Neural progenitor cell (in vitro differentiated cells): ENCODE measurements around the gene BRAT1. TPM values are rescaled to one million over a fixed set of nuclear protein-coding genes. Genes with fewer than 3 reads are reported as not detected.

ENCODE experiments used
- DNase-seq: peaks from one replicate; pipeline ENCODE4 v3.0.0-alpha.2; 2016; ENCODE audit warnings: low spot score
- H2AFZ ChIP-seq: fragments of 200-600 bp; sonication (generic); replicated peaks from 2 replicates; pipeline ENCODE4 v1.6.1; 2016; ENCODE audit warnings: antibody characterized with exemption
- H3F3A ChIP-seq: fragments of 200-600 bp; sonication (generic); 2 replicates; pipeline ENCODE4 v1.6.1; 2016; ENCODE audit warnings: antibody characterized with exemption, low read depth
- H3K27ac ChIP-seq: fragments of 200-600 bp; sonication (generic); 2 replicates; pipeline ENCODE4 v1.5.1; 2016; ENCODE audit warnings: mild to moderate bottlenecking
- H3K27me3 ChIP-seq: fragments of 200-600 bp; sonication (generic); 2 replicates; pipeline ENCODE4 v1.6.1; 2016; ENCODE audit warnings: mild to moderate bottlenecking, moderate library complexity
- H3K36me3 ChIP-seq: fragments of 200-600 bp; sonication (generic); 2 replicates; pipeline ENCODE4 v1.5.1; 2016
- H3K4me1 ChIP-seq: fragments of 200-600 bp; sonication (generic); 2 replicates; pipeline ENCODE4 v1.6.1; 2016; ENCODE audit warnings: mixed run types
- H3K4me2 ChIP-seq: fragments of 200-600 bp; sonication (generic); 2 replicates; pipeline ENCODE4 v1.6.1; 2016
- H3K4me3 ChIP-seq: fragments of 200-600 bp; sonication (generic); 2 replicates; pipeline ENCODE4 v1.5.1; 2016
- H3K79me2 ChIP-seq: fragments of 200-600 bp; sonication (generic); 2 replicates; pipeline ENCODE4 v1.6.1; 2016; ENCODE audit warnings: low read depth
- H3K9ac ChIP-seq: fragments of 200-600 bp; sonication (generic); 2 replicates; pipeline ENCODE4 v1.6.1; 2016
- H3K9me3 ChIP-seq: fragments of 200-600 bp; sonication (generic); 2 replicates; pipeline ENCODE4 v1.5.1; 2016; ENCODE audit warnings: low read depth
- H4K20me1 ChIP-seq: fragments of 200-600 bp; sonication (generic); 2 replicates; pipeline ENCODE4 v1.6.1; 2016; ENCODE audit warnings: low read depth
- H3K27ac Mint-ChIP-seq: 3 replicates; pipeline ENCODE4 v1.8.0; 2021; ENCODE audit warnings: mixed read lengths
- H3K27me3 Mint-ChIP-seq: 2 replicates; pipeline ENCODE4 v1.8.0; 2022; ENCODE audit warnings: low read depth, mild to moderate bottlenecking, inconsistent platforms, moderate library complexity, mixed read lengths; ENCODE audit not compliant: insufficient read depth
- H3K36me3 Mint-ChIP-seq: 3 replicates; pipeline ENCODE4 v1.8.0; 2021; ENCODE audit warnings: mixed read lengths
- H3K4me1 Mint-ChIP-seq: 3 replicates; pipeline ENCODE4 v1.8.0; 2021; ENCODE audit warnings: mixed read lengths
- H3K4me3 Mint-ChIP-seq: 3 replicates; pipeline ENCODE4 v1.8.0; 2021; ENCODE audit warnings: mild to moderate bottlenecking, moderate library complexity, mixed read lengths
- H3K9me3 Mint-ChIP-seq: 3 replicates; pipeline ENCODE4 v1.8.0; 2020; ENCODE audit warnings: mixed read lengths
- CTCF ChIP-seq: fragments of 200-600 bp; sonication (generic); IDR thresholded peaks from 2 replicates; pipeline ENCODE4 v1.5.1; 2017; ENCODE audit warnings: antibody characterized with exemption, mild to moderate bottlenecking
- EZH2 ChIP-seq: fragments of 200-600 bp; sonication (generic); IDR thresholded peaks from 2 replicates; pipeline ENCODE4 v1.6.1; 2017; ENCODE audit warnings: antibody characterized with exemption, mild to moderate bottlenecking, moderate library complexity
- EZH2phosphoT487 ChIP-seq: fragments of 200-600 bp; sonication (generic); IDR thresholded peaks from 2 replicates; pipeline ENCODE4 v1.6.1; 2017; ENCODE audit warnings: antibody characterized with exemption
- total RNA-seq: library from RNA; depleted of rRNA; stranded (reverse); fragments of >200 nt; gene quantifications from 2 replicates; pipeline ENCODE4 v1.2.3, GENCODE V29; 2015; ENCODE audit warnings: low replicate concordance

BRAT1 gene
- total RNA-seq, 1 donor from 2014 or later: 9.3 TPM

- H4K20me1 ChIP-seq: no peaks in the 10 kb centered on the region
- H3K4me3 ChIP-seq: no peak overlapping the region
- H3F3A ChIP-seq: peaks cover 40% of the 10 kb centered on the region
- Mint-ChIP-seq H3K27ac (peak overlapping the region; percentile 78), H3K36me3 (no peaks in the 10 kb centered on the region), H3K27me3 (peaks cover 17% of the 10 kb centered on the region), H3K4me3 (peak overlapping the region; percentile 30), H3K9me3 (no peaks in the 10 kb centered on the region), H3K4me1 (peaks cover 59% of the 10 kb centered on the region)
- H3K9ac ChIP-seq: no peak overlapping the region
- peaks cover 35% of the 10 kb centered on the region for H3K4me1 ChIP-seq
- no peak overlapping the region for H2AFZ ChIP-seq
- no peak overlapping the region for H3K27ac ChIP-seq
- no peaks in the 10 kb centered on the region for H3K36me3 ChIP-seq
- H3K9me3 ChIP-seq: no peaks in the 10 kb centered on the region
- no peaks in the 10 kb centered on the region for H3K27me3 ChIP-seq
- DNase-seq: no peak
- H3K79me2 ChIP-seq: no peaks in the 10 kb centered on the region
- no peak overlapping the region for H3K4me2 ChIP-seq
- TF ChIP-seq EZH2 (no peak), CTCF (no peak), EZH2phosphoT487 (no peak)
These were observed 51.0 kb downstream of the BRAT1 start for GRCh38 chr7:2504128-2504888.

GRCh38 chr7:2503056-2503941 lies 52.0 kb downstream of the BRAT1 start:
- peaks cover 40% of the 10 kb centered on the region for H3F3A ChIP-seq
- no peak overlapping the region for H3K4me2 ChIP-seq
- Mint-ChIP-seq H3K27ac (no peak overlapping the region), H3K4me3 (no peak overlapping the region), H3K9me3 (no peaks in the 10 kb centered on the region), H3K27me3 (peaks cover 21% of the 10 kb centered on the region), H3K4me1 (peaks cover 59% of the 10 kb centered on the region), H3K36me3 (no peaks in the 10 kb centered on the region)
- no peak overlapping the region for H3K4me3 ChIP-seq
- no peak overlapping the region for H2AFZ ChIP-seq
- peaks cover 35% of the 10 kb centered on the region for H3K4me1 ChIP-seq
- H3K9me3 ChIP-seq: no peaks in the 10 kb centered on the region
- H3K27me3 ChIP-seq: no peaks in the 10 kb centered on the region
- H3K9ac ChIP-seq: no peak overlapping the region
- no peaks in the 10 kb centered on the region for H3K79me2 ChIP-seq
- H3K36me3 ChIP-seq: no peaks in the 10 kb centered on the region
- no peak overlapping the region for H3K27ac ChIP-seq
- no peak for DNase-seq
- no peaks in the 10 kb centered on the region for H4K20me1 ChIP-seq
- TF ChIP-seq EZH2 (no peak), CTCF (no peak), EZH2phosphoT487 (no peak)

GRCh38 chr7:2502647-2502966 lies 52.7 kb downstream of the BRAT1 start:
- H3K4me2 ChIP-seq: no peak overlapping the region
- H3K4me3 ChIP-seq: no peak overlapping the region
- H3K27me3 ChIP-seq: no peaks in the 10 kb centered on the region
- peaks cover 40% of the 10 kb centered on the region for H3F3A ChIP-seq
- H4K20me1 ChIP-seq: no peaks in the 10 kb centered on the region
- TF ChIP-seq CTCF: no peak
- no peak for TF ChIP-seq EZH2
- H3K36me3 ChIP-seq: no peaks in the 10 kb centered on the region
- H3K4me1 ChIP-seq: peaks cover 39% of the 10 kb centered on the region
- peaks cover 21% of the 10 kb centered on the region for H3K27me3 Mint-ChIP-seq
- no peak for DNase-seq
- H3K9me3 Mint-ChIP-seq: no peaks in the 10 kb centered on the region
- H3K36me3 Mint-ChIP-seq: no peaks in the 10 kb centered on the region
- no peak overlapping the region for H2AFZ ChIP-seq
- H3K4me3 Mint-ChIP-seq: no peak overlapping the region
- H3K27ac ChIP-seq: no peak overlapping the region
- no peaks in the 10 kb centered on the region for H3K79me2 ChIP-seq
- H3K9me3 ChIP-seq: no peaks in the 10 kb centered on the region
- no peak overlapping the region for H3K9ac ChIP-seq
- peaks cover 60% of the 10 kb centered on the region for H3K4me1 Mint-ChIP-seq
- H3K27ac Mint-ChIP-seq: no peak overlapping the region
